ENCODE measurements around the gene DNAH8.

- TF ChIP-seq, protein P1, sequence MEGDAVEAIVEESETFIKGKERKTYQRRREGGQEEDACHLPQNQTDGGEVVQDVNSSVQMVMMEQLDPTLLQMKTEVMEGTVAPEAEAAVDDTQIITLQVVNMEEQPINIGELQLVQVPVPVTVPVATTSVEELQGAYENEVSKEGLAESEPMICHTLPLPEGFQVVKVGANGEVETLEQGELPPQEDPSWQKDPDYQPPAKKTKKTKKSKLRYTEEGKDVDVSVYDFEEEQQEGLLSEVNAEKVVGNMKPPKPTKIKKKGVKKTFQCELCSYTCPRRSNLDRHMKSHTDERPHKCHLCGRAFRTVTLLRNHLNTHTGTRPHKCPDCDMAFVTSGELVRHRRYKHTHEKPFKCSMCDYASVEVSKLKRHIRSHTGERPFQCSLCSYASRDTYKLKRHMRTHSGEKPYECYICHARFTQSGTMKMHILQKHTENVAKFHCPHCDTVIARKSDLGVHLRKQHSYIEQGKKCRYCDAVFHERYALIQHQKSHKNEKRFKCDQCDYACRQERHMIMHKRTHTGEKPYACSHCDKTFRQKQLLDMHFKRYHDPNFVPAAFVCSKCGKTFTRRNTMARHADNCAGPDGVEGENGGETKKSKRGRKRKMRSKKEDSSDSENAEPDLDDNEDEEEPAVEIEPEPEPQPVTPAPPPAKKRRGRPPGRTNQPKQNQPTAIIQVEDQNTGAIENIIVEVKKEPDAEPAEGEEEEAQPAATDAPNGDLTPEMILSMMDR (IDR thresholded peaks at IDR 0.05; ENCODE audit: insufficient read depth, low read length, poor library complexity, severe bottlenecking) = no peak
- TF ChIP-seq EZH2phosphoT487 (conservative IDR thresholded peaks at IDR 0.05; ENCODE audit: low read length) = no peak
These were observed 69.6 kb downstream of the DNAH8 start for GRCh38 chr6:38784506-38785235.

All from SU-DHL-6 (cell line).